Breast epithelium (tissue), 4 donors: ENCODE data around the gene AP5Z1. TPM values are rescaled to one million over a fixed set of nuclear protein-coding genes. Genes with fewer than 3 reads are reported as not detected.

Experiments
- DNase-seq, 2 donors: peaks; one replicate each; pipeline ENCODE4 v3.0.0-alpha.2; 2019; ENCODE audit warnings: low spot score in 2 of 2
- H3K27ac ChIP-seq, 2 donors: fragments of 200-600 bp; sonication (generic) in 1 of 2; one replicate each; pipeline ENCODE4 v1.5.1; 2016 to 2019; ENCODE audit warnings: mild to moderate bottlenecking in 1 of 2
- H3K27me3 ChIP-seq, 2 donors: fragments of 200-600 bp; sonication (generic) in 1 of 2; one replicate each; pipeline versions ENCODE4 v1.5.1 to v1.6.0; 2017 to 2019; ENCODE audit warnings: control low read depth in 1 of 2, mild to moderate bottlenecking in 1 of 2
- H3K36me3 ChIP-seq: fragments of 200-600 bp; one replicate; pipeline ENCODE4 v1.5.1; 2019
- H3K4me1 ChIP-seq, 2 donors: fragments of 200-600 bp; sonication (generic); one replicate each; pipeline ENCODE4 v1.5.1; 2016 to 2019; ENCODE audit warnings: control low read depth in 1 of 2
- H3K4me3 ChIP-seq, 3 donors: fragments of 200-600 bp; sonication (generic); 1 replicate in 2 of 3; 2 replicates in 1 of 3; pipeline ENCODE4 v1.5.1; 2016 to 2019; ENCODE audit warnings: mild to moderate bottlenecking in 3 of 3, moderate library complexity in 2 of 3
- H3K9me3 ChIP-seq, 2 donors: fragments of 200-600 bp; sonication (generic) in 1 of 2; one replicate each; pipeline ENCODE4 v1.5.1; 2016 to 2019; ENCODE audit warnings: control low read depth in 1 of 2
- CTCF ChIP-seq, 3 donors: fragments of 450-650 bp; IDR thresholded peaks; one replicate each; pipeline ENCODE4 v1.5.1; 2016 to 2017; ENCODE audit warnings: antibody characterized with exemption in 3 of 3, mild to moderate bottlenecking in 3 of 3, moderate library complexity in 3 of 3
- POLR2A ChIP-seq: fragments of 450-650 bp; IDR thresholded peaks from one replicate; pipeline ENCODE4 v1.6.1; 2016; ENCODE audit warnings: antibody characterized with exemption, mild to moderate bottlenecking, moderate library complexity
- POLR2AphosphoS5 ChIP-seq, 3 donors: sonication (generic); formaldehyde crosslinking; IDR thresholded peaks; one replicate each; pipeline ENCODE4 v1.6.1; 2017; ENCODE audit warnings: antibody characterized with exemption in 3 of 3
- intact Hi-C: fragments of 100-400 bp; cut with DNase I; formaldehyde crosslinking; loops from one replicate; pipeline ENCODE4 v1.15.1; 2023; ENCODE audit warnings: low total_unique reads
- total RNA-seq, 3 donors: library from RNA; depleted of rRNA; stranded (reverse); fragments of >200 nt; gene quantifications; one replicate each; pipeline ENCODE4 v1.1.0, GENCODE V29; 2016

Gene AP5Z1
- total RNA-seq, 3 donors from 2014 or later, result 20.0 to 25.9 (median 23.3) TPM

- DNase-seq, result no peak
- Histone ChIP-seq H3K4me3 (no peak overlapping the region), H3K27me3 (no peaks in the 10 kb centered on the region), H3K9me3 (no peaks in the 10 kb centered on the region), H3K36me3 (no peaks in the 10 kb centered on the region), H3K4me1 (no peaks in the 10 kb centered on the region), H3K27ac (peak overlapping the region in 1 of 2 donors; percentile 58)
- intact Hi-C loops, result loop anchor here (1.0 kb wide), 1 partner anchor 18 kb away; no protein-coding TSS in a partner anchor
- no peak for TF ChIP-seq POLR2AphosphoS5 (IDR thresholded peaks at IDR 0.05)
- no peak for TF ChIP-seq POLR2A
- no peak for TF ChIP-seq CTCF (IDR thresholded peaks at IDR 0.05)
Observed at GRCh38 chr7:4807598-4808016, 32.2 kb downstream of the AP5Z1 start.

GRCh38 chr7:4808026-4808425, 32.6 kb downstream of the AP5Z1 start:
- Histone ChIP-seq H3K27ac (no peak overlapping the region), H3K4me3 (no peak overlapping the region), H3K4me1 (no peaks in the 10 kb centered on the region), H3K27me3 (no peaks in the 10 kb centered on the region), H3K36me3 (no peaks in the 10 kb centered on the region), H3K9me3 (no peaks in the 10 kb centered on the region)
- TF ChIP-seq POLR2A (no peak), CTCF (IDR thresholded peaks at IDR 0.05) (no peak), POLR2AphosphoS5 (IDR thresholded peaks at IDR 0.05) (no peak)
- intact Hi-C loops, result loop anchor here (1.0 kb wide), 1 partner anchor 17 kb away; no protein-coding TSS in a partner anchor
- no peak for DNase-seq

- no peak for DNase-seq
- no peaks in the 10 kb centered on the region for H3K4me1 ChIP-seq
- H3K36me3 ChIP-seq, result no peaks in the 10 kb centered on the region
- intact Hi-C loops, result loop anchor here (1.0 kb wide), 1 partner anchor 17 kb away; no protein-coding TSS in a partner anchor
- TF ChIP-seq POLR2AphosphoS5 (IDR thresholded peaks at IDR 0.05), result no peak
- TF ChIP-seq POLR2A, result no peak
- no peak for TF ChIP-seq CTCF (IDR thresholded peaks at IDR 0.05)
- H3K27ac ChIP-seq, result peak overlapping the region in 1 of 2 donors; percentile 12
- H3K4me3 ChIP-seq, result peak overlapping the region in 1 of 3 donors; percentile 57
- no peaks in the 10 kb centered on the region for H3K9me3 ChIP-seq
- no peaks in the 10 kb centered on the region for H3K27me3 ChIP-seq
Observed at GRCh38 chr7:4808565-4808964, 33.1 kb downstream of the AP5Z1 start.

GRCh38 chr7:4809091-4809591, 33.7 kb downstream of the AP5Z1 start:
- TF ChIP-seq POLR2AphosphoS5 (IDR thresholded peaks at IDR 0.05), result no peak
- TF ChIP-seq CTCF (IDR thresholded peaks at IDR 0.05), result no peak
- H3K36me3 ChIP-seq, result no peaks in the 10 kb centered on the region
- H3K9me3 ChIP-seq, result no peaks in the 10 kb centered on the region
- DNase-seq, result no peak
- peak overlapping the region in 2 of 3 donors; percentile 5 to 57 for H3K4me3 ChIP-seq
- H3K27me3 ChIP-seq, result no peaks in the 10 kb centered on the region
- intact Hi-C loops, result no loop called here
- peak overlapping the region in 1 of 2 donors; percentile 77 for H3K27ac ChIP-seq
- H3K4me1 ChIP-seq, result no peaks in the 10 kb centered on the region

GRCh38 chr7:4809666-4810065, 34.2 kb downstream of the AP5Z1 start:
- peak overlapping the region in 1 of 3 donors; percentile 5 for H3K4me3 ChIP-seq
- H3K27ac ChIP-seq, result no peak overlapping the region
- no peaks in the 10 kb centered on the region for H3K36me3 ChIP-seq
- no peaks in the 10 kb centered on the region for H3K4me1 ChIP-seq
- intact Hi-C loops, result no loop called here
- TF ChIP-seq POLR2A, result no peak
- TF ChIP-seq CTCF (IDR thresholded peaks at IDR 0.05), result no peak
- TF ChIP-seq POLR2AphosphoS5 (IDR thresholded peaks at IDR 0.05), result no peak
- H3K27me3 ChIP-seq, result no peaks in the 10 kb centered on the region
- no peak for DNase-seq
- H3K9me3 ChIP-seq, result no peaks in the 10 kb centered on the region
